T-helper 9 cell (primary cell): ENCODE results near the gene WRNIP1.
"Not testable (repeated sequence)": the region's sequence is repeated elsewhere in the genome, so short reads cannot be mapped to it uniquely, and the experiment has no call there.

Source experiments
- DNase-seq: peaks from one replicate; pipeline ENCODE4 v3.0.0-alpha.2; 2020

Gene WRNIP1

DNA sequence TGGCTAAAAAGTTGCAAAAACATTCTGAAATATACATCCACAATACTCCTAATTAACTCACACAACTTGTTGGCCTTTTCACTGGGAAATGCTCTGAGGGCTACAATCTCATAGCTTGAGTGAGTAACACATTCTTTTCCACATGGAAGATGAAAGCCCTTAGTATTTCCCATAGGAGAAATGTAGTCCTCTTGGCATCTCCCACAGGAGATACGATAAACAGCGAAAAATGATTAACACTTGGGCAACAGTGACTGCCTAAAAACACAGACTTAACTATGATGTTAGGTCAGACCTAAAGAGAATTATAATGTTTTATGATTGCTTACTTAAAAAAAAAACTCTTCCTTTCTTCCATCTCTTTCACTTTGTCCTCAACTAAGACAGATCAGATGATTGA is 23.4 kb upstream of the WRNIP1 start:
- no peak for DNase-seq

DNA sequence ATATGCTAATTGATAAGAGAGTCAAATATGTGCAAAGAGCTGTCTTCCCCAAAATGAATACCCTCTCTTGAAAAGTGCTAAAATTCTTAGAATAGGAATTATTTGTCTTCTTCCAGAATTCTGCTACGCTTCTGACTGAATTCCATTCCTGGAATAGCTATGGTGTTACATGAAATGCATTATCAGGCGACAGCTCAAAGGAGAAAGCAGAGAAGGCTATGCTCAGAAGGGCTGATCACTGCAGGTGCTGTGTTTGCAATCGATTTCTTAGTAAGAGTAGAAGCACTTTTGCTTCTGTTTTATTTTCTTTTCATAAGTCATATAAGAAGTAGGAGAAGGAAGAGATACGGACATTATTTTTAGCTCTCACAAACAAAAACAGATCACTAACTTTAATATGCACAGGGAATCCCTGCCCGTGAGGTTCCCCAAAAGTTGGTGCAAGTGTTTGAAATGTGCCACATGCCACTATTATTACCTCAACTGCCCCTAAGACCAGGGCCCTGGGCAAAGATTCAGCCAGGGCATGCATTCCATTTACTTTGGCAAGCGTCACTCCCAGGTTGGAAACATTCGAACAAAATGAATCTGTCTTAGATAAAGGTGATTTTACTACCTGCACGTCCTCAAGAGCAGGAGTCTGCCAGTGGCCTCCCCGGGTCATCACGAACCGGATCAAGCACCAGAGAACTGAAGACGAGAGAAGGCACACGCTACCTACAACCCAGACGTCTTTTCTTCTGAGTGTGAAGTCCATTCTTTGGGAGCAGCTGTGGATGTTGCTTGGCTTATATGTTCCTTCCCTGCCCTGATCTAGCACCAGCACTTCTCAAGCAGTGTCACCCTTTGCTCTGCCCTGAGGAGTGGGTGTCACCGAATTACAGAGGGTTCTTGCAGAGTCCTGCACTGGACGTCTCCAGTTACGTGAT is 21.6 kb upstream of the WRNIP1 start:
- DNase-seq, result no peak

DNA sequence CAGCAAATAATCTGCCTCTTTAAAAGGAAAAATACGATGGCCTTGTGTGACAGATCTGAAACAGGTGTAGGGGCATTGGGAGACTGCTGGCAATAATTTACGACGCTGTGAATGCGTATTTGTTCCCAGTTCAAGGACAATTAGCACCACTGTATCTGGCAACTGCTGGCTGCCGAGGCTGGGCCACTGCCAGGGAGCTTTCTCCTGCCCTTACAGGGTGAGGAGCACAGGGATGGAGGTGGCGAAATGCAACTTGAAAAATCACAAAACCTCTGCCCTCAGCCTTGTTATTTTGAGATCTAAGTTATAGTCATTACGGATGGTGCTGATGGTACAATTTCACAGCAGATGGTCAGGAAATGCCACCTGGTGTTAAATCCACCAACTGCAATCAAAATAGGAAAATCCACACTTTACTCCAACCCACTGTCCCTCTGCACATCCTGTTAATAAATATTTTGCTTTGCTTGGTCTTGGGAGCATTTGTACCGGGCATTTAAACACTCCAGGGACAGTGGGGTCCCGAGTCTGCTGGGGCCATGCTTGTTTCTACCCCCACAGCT is 20.9 kb upstream of the WRNIP1 start:
- DNase-seq, result no peak

DNA sequence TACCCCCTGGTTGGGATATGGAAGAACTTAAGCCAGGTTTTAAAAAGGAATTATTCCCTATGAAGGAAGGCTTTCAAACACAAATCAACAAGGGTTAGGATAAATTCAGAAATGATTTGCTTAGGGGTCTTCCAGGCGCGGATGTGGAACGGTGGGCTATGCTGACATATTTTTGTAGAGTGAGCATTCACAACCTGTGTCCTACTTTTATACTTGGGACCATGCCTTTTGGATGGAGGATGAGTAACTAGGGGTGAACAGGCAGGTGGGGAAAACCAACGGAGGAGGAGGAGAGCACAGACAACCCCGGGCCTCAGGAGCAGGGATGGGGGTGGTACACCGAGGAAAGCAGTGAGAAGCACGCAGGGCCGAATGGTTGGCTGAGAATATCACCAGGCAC is 20.4 kb upstream of the WRNIP1 start:
- no peak for DNase-seq

DNA sequence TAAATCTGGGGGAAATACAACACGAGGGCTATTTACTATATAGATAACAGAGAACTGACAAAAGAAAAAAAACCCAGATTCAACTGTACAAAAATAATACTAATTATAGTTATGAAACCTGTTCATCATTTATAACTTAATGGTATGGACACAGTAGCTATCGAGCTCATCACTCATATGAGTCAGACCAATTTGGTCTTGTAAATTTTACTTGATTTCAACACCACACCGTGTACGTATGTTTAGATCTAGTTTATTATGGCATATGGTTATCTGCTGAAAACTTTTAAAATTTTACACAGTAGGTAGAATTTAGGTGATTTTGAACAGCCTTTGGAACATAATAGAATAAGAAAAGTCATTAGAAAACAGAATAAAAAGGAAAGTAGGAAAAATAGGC is 19.9 kb upstream of the WRNIP1 start:
- DNase-seq, result no peak

DNA sequence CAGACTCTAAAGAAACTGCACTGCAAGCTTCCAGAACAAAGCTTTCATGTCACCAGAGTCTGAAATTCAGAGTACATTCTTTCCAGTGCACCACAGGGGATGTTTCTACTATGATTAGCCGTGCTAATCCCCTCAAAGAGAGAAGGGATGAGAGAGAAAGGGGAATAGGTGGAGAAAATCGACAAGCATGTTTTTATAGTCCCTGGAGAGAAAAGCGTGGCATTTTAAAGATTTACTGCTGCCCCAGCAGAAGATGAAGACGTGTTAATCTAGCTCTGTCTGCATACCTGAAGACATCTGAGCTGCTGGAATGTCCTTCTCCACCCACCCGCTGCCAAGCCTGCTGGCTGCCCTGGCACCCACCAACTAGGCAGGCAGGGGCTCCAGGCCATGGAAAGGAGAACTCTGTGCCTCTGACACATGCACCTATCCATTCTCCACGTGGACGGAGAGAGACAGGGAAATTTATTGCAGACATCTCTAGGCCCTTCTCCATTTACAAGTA is 18.6 kb upstream of the WRNIP1 start:
- DNase-seq, result no peak

DNA sequence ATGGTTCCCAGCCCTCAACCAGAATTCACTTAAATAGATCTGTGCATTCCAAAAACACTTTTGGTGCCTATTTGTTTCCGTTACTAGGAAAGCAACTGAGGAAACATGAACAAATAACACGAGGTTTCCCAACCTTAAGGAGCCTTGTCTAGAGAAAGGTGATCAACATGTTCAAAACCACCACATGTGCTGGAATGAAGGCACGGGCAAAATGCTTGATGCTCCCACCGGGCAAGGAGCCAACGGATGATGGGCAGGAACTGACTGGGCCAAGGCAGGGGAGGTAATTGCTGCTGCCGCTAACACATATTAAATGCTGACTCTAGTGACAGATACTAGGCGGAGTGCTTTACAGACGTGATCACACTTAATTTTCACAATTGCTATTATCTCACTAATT is 17.0 kb upstream of the WRNIP1 start:
- DNase-seq, result no peak

DNA sequence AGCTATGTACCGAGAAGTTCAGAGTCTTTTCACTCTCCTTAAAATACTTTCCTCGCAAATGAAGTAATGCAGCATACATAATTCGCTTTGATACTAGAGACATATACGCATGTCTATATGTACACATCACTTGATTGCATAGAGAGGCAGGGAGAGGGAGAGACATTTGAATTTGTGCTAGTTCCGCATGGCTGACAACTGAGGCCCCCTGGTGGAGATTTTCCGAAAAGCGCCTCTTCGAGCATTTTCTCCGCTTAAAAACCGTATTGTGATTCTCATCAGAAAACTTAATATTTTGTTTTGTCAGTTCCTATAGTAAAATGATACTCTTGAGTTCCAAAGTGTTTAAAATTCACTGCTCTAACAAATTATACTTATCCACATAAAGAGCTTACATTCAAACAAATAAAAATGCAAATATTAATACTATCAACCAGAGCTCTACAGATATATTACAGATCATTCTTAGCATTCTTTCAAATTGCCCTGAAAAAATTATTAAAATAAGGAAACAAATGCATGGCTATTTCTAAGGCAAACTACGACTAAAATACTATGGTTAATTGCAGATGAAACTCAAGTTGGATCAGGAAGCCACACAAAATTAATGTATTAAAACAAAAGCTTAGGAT is 15.1 kb upstream of the WRNIP1 start:
- peak; percentile 64 for DNase-seq

DNA sequence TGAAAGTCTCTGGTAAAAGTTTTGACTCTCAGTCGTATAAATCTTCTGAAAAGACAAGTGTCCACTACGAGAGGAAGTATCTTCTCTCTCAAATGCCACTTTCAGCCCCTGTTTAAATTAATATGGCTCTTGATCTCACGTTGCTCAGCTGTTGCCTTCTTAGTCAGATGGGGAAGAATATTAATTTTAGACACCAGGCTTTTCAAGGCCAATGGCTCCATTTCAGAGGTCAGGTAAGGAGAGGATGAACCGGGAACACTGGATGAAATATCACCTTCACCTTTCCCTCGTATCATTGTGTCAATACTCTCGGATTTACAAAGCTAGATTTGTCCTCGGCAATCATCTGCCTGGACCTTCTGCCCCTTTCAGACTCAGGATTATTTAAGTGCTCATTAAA is 14.4 kb upstream of the WRNIP1 start, which contains the start of gene MYLK4:
Gene MYLK4, minus strand, starts transcription at position 91 of the 400 bp plus-strand sequence. CDS start 1,628 bp downstream, outside the sequence.
- DNase-seq, result no peak

DNA sequence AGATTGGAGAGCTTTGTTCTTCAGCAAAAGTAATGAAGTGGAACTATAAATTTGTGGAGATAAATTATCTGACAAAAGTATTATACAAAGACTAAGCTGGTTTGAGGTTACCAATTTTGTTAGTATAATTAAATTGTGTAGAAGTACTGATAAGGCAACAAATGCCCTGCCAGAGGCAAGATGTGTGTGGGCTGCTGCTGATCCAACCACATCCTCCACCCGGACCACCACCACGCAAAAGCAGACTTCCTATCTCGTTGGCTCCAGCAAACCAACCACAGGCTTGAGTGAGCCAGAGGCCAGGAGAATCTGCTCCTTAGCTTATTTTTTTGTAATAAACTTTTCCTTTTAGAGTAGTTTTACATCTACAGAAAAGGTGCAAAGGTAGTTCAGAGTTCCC is 13.3 kb upstream of the WRNIP1 start:
- DNase-seq, result no peak

DNA sequence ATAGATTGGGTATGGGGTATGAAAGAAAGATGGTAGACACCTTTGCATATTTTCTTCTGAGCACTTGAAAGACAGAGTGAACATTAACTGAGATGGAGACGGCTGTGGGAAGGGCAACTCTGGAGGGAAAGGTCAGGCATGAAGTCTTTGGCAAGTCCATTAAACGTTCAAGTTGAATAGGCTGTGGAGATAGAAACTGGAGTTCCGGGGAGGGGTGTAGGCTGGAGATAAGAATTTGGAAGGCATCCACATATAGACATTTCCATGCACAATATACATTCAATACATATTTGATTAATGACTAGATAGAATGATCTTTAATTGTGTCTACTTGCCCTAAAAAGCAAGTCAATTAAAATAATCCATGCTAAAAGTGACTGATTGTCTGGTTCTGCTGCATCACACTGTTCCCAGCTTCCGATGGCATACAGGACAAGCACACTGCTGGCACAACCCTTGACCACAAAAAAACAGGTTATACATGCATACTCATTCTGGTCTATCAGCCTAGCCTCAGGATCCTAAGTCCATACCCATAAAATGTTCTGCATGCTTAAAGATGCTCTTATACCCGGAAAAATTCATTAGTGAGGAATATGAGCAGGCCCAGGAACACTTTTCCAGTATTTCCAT is 12.6 kb upstream of the WRNIP1 start:
- DNase-seq, result no peak

DNA sequence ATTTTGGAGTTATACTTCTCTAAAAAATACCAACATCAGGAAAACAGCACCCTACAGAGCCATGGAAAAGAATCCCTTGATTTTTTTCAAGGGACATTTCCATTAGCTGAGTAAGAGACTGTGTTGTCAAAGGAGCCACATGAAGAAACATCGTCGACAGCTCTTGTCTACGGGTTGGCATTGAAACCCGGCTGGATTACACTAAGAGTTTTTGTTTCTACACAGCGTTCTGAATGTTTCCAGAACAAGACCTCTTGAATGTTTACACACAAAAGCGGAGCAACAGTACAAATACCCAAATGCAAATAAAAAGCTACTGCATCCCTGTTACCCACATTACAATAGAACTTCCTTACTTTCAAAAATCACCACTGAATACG is 12.1 kb upstream of the WRNIP1 start:
- DNase-seq, result no peak

DNA sequence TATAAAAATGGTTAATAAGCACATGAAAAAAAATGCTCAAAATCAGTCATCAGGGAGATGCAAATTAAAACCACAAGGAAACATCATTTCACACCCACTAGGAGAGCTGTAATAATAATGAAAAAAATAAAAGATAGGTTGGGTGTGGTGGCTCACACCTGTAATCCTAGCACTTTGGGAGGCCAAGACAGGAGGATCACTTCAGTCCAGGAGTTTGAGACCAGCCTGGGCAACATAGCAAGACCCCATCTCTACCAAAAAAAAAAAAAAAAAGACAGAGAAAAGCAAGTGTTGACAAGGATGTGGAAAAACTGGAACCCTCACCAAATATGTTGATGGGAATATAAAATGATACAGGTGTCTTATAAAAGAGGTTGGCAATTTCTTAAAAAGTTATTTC is 11.4 kb upstream of the WRNIP1 start:
- no peak for DNase-seq

DNA sequence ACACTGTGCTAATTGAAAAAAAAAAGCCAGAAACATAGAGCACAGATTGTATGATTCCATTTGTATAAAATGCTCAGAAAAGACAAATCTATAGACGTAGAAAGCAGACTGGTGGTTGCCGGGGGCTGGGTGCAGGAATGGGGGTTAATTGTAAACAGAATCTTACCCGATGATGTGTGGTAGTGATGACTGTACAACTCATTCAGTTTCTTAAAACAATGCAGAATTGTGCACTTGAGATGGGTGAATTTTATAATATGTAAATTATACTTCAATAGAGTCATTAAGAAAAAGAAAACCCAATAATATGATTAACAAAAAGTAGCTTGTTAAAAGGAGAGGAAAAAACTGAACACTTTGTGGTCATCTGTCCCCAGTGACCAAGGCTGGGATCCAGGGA is 10.8 kb upstream of the WRNIP1 start:
- no peak for DNase-seq

DNA sequence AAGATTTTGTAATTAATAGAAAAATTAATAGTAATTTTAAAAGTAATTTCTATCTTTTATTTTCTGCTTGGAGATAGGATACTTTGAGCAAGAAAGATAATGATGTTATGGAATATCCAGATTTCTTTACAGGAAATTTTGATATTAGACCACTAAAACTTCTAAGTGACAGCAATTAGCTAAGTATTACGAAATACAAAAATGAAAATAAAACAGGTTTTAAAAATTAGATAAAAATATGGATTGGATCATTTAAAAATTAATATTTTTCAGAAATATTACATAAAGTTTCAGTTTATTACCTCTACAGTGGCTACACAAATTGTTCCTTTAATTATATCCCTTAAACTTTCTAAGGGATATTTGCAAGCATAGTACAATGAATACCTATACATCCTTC is 10.3 kb upstream of the WRNIP1 start:
- DNase-seq, result no peak

DNA sequence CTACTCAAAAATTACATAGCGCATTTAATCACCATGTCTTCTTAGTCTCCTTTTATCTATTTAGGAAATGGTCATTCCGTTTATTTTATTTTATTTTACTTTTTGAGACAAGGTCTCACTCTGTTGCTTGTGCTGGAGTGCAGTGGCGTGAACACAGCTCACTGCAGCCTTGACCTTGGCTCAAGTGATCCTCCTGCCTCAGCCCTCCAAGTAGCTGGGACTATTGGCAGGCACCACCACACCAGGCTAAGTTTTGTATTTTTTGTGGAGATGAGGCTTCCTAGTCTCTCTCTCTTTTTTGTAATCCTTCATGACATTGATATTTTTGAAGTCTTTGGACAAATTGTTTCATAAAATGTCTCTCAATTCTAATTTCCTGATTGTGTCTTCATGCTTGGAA is 9.7 kb upstream of the WRNIP1 start:
- DNase-seq, result no peak

DNA sequence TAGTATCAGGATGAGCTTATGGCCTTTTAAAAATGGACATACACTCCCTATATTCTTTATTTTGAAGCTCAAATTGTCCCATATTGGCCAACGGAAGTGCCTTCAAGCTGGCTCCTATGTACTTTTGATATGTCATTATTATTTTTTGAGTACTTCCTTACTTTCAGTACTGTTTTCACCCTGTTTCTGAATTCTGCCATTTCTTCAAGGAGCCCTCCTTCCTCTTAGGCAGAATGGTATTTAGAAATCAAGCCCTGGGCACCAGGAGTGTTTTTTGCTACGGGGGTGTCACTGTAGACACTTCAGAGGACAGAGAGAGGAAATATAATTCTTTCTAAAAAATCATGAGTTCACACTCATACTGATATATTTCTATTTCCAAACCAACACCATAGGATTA is 9.0 kb upstream of the WRNIP1 start:
- no peak for DNase-seq

DNA sequence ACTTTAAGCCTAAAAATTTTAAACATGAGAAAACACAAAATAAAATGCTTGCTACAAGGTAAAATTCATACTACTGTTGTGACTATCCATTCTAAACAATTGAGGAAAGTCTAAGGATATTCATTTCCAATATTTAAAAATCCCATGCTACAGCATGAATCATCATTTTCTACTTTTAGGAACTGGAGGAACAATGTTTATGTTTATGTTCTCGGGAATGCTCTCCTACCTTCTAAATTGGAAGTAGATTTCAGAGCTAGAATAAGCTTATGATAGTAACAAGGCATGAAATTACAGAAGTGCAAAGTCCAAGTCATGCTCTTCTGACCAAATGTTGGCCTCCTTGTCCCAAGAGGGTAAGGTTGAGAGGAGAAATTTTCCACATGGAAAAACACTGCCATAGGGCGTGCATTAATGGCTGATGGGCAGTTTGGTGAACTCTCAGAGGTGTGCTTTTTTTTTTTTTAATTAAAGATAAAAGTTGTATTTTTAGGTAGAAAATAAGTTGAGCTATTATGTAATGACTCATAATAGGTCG is 8.4 kb upstream of the WRNIP1 start:
- DNase-seq, result no peak

DNA sequence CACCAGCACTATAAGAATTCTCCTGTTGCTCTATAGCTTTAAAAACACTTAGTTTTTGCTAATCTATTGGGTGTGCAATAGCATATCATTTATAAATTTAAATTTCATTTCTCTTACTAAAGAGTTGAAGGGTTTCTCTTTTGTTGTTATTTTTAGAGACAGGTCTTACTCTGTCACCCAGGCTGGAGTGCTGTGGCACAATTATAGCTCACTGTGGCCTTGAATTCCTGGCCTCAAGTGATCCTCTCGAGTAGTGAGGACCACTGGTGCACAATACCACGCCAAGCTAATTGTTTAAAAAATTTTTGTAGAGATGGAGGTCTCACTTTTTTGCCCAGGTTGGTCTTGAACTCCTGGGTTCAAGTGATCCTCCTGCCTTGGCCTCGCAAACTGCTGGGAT is 6.2 kb upstream of the WRNIP1 start:
- DNase-seq, result no peak

DNA sequence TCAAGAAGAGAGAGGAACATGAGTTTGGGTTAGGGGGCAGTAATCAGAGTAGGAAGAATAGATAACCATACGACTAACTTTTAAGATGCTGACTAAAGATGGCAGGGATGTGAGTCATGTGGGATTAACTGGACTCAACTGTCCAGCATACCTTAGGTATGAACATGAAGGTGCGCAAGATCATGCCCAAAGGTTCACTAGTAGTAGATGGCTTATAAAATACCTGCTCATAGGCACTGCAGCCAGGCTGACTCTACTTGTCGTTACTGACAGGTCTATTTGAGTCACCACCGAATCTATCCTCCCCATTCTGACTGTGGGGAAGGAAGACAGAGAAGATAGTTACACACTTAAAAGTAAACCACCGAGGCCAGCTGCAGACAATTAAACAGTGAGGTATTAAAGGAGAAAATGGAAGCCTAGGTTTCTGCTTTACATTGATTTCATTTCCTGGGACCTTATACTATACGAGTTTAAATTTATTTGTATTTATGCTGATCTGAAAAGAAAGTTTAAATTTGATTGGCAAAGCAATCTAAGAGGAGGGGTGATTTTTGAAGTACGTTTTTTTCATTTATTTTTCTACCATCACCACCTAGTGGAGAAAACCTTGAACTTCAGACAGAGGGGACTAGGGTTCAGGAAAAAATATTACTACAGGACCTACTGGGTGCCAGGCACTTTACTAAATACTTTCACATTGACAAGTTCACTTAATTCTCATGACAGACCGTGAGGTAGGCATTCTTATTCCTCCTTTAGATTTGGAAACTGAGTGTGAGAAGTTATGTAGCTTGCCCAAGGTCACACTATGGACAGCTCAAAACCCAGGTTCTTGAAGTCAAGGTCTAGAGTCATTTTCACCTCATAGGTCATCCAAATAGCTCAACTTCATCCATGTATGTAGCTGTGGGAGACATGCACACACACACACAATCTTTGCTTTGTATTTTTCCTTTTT is 4.0 kb upstream of the WRNIP1 start:
- no peak for DNase-seq

DNA sequence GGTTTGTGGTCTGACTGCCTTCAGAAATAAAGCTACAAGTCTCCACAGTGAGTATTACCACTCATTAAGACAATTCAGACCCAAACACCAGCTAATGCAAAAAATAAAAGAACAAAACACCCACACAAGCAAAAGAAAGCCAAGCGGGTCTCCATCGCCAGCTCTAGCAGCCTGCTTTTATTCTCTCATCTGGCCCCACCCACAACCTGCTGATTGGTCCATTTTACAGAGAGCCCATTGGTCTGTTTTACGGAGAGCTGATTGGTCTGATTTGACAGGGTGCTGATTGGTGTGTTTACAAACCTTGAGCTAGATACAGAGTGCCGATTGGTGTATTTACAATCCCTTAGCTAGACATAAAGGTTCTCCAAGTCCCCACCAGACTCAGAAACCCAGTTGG is 2.3 kb upstream of the WRNIP1 start:
- not testable (repeated sequence) for DNase-seq

DNA sequence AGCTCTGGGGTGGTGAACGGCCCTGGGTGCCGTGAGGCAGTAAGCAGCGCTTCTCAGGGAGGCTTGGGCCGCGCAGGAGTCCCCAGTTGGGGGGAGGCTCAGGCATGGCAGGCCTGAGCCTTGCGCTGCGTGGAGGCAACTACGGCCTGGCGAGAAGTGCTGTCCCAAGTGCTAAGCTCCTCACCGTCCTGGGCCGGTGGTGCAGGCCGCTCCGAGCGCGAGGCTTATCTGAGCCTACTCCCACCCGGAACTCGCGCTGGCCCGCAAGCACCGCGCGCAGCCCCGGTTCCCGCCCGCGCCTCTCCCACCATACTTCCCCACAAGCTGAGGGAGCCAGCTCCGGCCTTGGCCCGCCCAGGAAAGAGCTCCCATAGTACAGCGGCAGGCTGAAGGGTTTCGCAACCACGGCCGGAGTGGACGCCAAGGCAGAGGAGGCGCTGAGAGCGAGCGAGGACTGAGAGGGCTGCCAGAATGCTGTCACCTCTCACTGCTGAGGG is 1.8 kb upstream of the WRNIP1 start:
- DNase-seq, result no peak
